NCI-H2107 (cell line): ENCODE results near the gene GYG1.

ENCODE experiments used
- DNase-seq: peaks from one replicate; lab custom pipeline; 2025; lab: John Stamatoyannopoulos, UW

The GYG1 gene

GRCh38 chr3:148991219-148992026 is at the start of gene GYG1:
Gene GYG1 (plus strand): TSS chr3:148991540. CDS start chr3:148991641, 101 bp downstream.
- peak; percentile 64 for DNase-seq

DNA sequence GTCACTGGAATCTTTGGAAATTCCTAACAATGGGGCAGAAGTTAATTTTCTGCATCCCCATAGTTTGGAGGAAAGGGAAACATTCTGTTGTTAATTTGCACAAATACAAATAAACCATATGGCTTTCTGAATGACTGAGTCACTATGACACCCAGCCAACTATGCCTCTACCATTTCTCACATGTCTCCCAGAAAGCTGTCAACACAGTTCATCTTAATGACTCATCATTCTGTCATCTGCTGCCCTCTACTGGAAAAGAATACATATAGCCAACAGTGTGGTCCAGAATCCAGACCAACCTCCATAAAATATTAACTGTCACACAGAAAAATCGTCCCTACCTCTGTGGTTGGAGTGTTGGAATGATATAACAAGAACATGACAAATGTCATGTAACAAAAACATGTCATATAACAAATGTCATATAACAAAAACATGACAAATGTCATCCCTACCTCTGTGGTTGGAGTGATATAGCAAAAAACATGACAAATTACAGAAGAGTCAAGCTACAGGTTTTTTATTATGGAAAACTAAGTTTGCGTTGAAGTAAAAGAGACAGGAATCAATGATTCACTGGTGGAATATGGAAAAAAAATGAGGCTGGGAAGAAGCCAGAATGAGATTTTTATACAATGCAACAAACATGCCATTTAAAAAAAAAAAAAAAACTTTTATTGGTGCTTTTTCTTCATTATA is 47.7 kb upstream of the GYG1 start:
- DNase-seq = peak; percentile 48

- DNase-seq = no peak
Observed at GRCh38 chr3:148945116-148945515, 46.2 kb upstream of the GYG1 start.

- DNase-seq = no peak
Observed at GRCh38 chr3:148948913-148949657, 42.3 kb upstream of the GYG1 start.

- DNase-seq = no peak
Observed at GRCh38 chr3:148950806-148951205, 40.5 kb upstream of the GYG1 start.

DNA sequence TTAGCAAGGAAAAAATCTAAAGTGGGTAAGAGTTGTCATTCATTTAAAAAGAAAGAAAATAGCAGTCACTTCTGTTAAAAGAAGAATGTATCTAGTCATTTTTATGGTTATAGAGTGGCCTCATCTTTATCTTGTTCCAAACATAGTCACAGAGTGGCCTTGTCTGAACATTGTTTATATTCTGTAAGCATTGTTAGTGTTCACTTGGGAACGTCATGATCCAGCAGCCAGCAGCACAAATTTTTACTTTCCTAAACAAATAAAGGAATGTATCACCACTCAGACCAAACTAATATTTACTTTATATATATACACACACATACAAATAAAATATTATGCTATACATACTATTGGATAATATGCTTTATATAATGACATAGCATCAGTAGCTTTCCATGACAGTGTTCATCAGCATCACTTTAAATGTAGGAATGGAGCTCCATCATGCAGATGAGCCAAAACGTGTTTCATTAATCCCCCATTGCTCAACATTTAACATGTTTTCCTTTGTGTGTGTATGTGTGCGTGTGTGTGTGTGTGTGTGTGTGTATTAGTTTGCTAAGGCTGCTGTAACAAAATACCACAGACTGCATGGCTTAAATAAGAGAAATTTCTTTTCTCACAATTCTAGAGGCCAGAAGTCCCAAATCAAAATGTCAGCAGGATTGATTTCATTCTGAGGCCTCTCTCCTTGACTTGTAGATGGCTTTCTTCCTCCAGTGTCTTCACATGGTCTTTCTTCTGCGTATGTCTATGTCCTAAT is 39.6 kb upstream of the GYG1 start:
- no peak for DNase-seq

DNA sequence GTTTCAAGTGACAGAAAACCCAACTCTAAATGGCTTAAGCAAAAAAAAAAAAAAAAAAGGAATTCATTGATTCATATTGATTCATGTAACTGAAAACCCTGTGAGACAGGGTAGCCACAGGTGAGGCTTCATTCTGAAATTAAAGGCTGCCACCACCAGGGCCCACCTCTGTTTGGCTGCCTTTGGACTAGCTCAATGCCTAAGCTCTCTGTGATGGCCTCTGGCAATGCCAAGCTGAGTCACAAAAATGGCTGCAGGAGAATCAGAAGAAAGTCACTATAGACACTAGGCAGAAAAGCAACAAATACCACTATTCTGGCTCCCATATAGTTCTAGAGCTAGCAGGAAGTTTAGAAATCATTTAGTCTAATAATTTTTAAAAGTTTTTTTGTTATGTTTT is 38.2 kb upstream of the GYG1 start:
- no peak for DNase-seq

GRCh38 chr3:148954981-148955380 is 36.4 kb upstream of the GYG1 start:
- DNase-seq = no peak

DNA sequence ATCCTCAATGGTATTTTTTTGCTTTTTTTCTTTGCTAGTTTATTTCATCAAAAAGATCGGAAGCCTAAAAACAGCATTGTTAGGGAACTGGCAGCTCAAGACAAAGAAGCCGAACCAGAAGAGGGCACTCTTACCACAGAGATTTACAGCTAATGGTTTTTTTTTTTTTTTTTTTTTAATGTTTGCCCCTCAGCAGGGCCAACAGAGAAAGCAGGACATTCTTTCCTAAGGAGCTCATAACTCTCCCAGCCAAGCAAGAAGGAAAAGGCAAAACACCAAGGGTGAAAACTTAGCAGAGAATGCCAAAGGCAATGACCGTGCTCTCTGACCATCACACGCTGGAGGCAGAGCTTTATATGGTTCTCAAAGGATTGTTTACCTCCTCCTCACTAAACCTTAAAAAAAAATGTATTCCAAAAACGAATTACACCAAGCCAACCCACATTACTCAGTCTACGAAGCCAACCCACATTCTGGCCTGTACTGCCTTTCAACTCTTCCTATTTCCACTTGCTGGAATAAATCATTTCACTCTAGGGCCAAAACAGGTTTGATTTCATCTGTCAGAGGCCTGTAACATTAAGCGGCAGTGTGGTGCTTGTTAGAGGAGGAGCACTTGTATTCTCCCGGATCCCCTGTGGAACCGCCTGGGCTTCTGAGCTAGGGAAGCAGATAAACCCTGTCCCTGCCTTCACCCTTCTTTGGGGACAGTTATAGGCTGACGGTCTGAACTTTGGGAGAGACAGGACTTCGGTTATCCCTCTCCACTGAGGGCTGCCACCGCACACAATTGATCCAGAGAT is 35.6 kb upstream of the GYG1 start:
- peak; percentile 20 for DNase-seq

DNA sequence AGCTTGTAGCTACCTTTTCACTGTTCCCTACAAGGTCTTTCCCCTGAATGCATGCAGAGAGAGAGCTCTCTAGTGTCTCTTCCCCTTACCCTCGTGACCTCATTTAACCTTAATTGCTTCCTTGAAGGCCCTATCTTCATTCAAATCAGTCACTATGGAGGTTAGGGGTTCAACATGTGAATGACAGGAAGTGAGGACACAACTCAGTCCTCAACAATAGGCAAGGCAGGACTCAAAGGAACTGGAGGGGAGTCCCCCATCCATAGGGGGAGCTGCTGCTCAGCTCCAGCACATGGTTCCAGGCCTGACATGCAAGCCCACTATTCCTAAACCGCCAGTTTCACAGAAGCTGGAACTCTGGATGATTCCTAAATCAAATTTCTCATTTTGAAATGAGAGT is 33.8 kb upstream of the GYG1 start:
- no peak for DNase-seq

DNA sequence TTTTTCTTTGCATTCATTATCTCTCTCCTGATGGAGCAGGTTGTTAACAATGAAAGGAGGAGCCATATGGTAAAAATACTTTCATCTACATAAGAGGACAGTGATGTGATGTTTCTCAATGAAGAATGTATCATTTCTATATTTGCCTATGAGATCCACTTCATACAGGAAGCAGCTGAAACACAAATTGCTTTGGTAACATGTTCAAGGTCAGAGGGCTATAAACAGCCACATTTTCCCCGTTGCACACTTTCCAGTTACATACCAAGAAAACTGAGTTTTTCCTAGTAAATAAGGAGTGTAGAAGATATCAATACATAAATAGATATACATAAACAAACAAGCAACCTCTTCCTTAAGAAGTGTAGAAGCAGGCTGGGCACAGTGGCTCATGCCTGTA is 32.6 kb upstream of the GYG1 start:
- no peak for DNase-seq

GRCh38 chr3:148962513-148962912 is 28.8 kb upstream of the GYG1 start:
- DNase-seq = no peak

- DNase-seq = no peak
Observed at GRCh38 chr3:148964809-148965208, 26.5 kb upstream of the GYG1 start.

DNA sequence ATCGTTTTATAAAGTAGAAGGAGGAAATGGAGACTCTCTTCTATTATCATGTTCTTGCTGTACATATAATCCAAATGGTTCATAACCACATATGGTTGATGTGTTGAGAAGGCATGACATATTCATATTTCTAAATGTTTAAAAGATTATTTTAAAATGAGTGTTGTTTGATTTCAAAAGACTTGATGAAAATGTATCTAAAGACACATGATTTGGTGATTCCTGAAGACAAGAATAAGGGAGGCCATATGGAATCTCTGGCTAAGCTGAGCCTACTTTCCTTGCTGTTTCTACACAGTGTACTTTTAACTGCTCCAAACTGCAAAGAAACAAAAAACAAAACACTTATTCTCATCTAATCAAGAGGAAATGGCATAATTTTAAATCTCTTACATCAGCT is 23.0 kb upstream of the GYG1 start:
- DNase-seq = no peak

- DNase-seq = no peak
Observed at GRCh38 chr3:148970271-148970670, 21.1 kb upstream of the GYG1 start.

DNA sequence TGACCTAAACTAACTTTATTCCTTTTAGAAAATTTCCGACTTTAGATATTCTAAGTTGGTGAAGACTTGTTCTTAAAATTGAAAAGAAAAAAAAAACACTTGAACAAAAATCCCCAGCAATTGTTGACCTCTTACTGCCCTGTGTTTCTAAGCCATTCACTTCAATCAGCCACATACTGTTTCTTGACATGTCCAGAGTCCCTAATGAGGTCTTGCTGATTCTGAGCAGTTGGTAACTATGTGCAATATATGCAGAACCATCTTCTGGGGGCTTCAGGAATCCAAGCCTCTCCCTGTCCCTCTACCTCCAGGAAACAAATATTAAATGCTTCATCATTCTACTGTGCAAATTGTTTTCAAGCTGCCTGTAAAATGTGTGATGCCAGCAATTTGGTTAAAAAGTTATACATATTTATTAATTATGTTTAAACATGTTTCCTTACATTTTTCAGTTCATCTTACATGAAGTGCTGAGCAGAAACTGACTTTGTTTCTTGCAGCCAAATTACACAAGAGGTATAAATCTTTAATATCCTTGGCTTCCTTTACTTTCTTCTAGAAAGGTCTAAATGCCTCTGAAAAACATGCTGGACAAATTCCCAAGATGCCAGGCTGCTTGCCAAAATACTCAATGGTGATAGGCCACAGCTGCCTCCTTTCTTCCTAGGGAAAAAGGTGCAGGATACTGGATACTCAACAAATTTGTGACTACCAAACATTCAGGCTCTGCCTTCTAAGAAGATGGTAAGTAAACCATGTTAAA is 19.8 kb upstream of the GYG1 start:
- DNase-seq = no peak

- DNase-seq = no peak
Observed at GRCh38 chr3:148974726-148975125, 16.6 kb upstream of the GYG1 start.

DNA sequence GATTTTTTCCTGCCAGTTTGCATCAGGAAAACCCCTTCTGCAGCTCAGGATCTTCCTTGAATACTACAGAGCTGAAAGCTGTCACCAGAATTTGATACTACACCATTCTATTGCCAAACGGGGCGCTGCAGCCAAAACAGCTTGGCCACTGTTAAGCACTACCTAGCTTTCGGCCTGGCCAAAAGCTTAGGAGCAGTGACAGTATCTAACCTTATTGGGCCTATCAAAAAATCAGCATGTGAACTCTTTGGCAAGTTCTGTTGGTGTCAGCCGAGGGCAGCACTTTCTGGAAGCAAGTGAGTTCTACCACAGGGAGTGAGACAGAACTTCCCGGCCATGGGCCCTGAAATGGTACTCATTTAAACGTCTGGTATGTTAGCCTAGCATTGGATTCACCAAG is 16.1 kb upstream of the GYG1 start:
- no peak for DNase-seq

GRCh38 chr3:148975696-148976095 is 15.6 kb upstream of the GYG1 start:
- no peak for DNase-seq

DNA sequence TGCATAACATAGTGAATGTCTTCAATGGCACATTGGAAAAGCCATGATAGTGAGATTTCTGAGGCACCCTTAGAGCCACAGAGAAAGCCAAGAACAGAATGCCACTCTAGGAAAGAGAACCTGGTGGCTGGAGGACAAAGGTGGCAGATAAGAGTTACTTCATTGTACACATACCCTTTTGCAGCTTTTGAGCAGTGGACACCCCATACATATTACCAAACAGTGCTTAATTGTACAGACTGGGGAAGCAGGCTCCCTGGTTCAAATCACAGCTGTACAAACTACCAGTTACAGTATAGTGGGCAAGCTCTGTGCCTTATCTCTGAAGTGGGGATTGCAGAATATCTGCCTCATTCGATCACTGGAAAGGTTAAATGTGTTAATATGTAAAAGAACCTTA is 10.1 kb upstream of the GYG1 start:
- no peak for DNase-seq
